OCI-LY3 (cell line): ENCODE data around the gene GPR183.

Source experiments
- H2AFZ ChIP-seq: fragments of 200-600, 300-600 bp; shearing (Covaris generic); 2 replicates; pipeline ENCODE4 v1.6.0; 2014; ENCODE audit warnings: antibody characterized with exemption, low read depth, low read length
- H3K27ac ChIP-seq: fragments of 200-600, 300-600 bp; sonication (generic); 2 replicates; pipeline ENCODE4 v1.5.1; 2014; ENCODE audit warnings: mild to moderate bottlenecking, low read length, moderate library complexity, mixed read lengths
- H3K27me3 ChIP-seq: fragments of 200-600, 300-600 bp; sonication (generic); 2 replicates; pipeline ENCODE4 v1.6.1; 2014; ENCODE audit warnings: low read depth, low read length, mixed read lengths
- H3K36me3 ChIP-seq: fragments of 200-600, 300-600 bp; sonication (generic); replicated peaks from 2 replicates; pipeline ENCODE3; 2014; ENCODE audit warnings: low read depth, low read length, mixed read lengths
- H3K4me1 ChIP-seq: fragments of 300-600, 200-600 bp; sonication (generic); 2 replicates; pipeline ENCODE4 v1.6.1; 2014; ENCODE audit warnings: low read length, mixed read lengths
- H3K4me2 ChIP-seq: fragments of 200-600, 300-600 bp; sonication (generic); 2 replicates; pipeline ENCODE4 v1.6.1; 2014; ENCODE audit warnings: low read length, mixed read lengths
- H3K4me3 ChIP-seq: fragments of 300-600, 200-600 bp; sonication (generic); 2 replicates; pipeline ENCODE4 v1.5.1; 2014; ENCODE audit warnings: antibody characterized with exemption, mild to moderate bottlenecking, low read length, moderate library complexity
- H3K79me2 ChIP-seq: fragments of 300-600, 200-600 bp; shearing (Covaris generic); 2 replicates; pipeline ENCODE4 v1.6.1; 2014; ENCODE audit warnings: mild to moderate bottlenecking, low read length, mixed read lengths
- H3K9ac ChIP-seq: fragments of 300-600, 200-600 bp; shearing (Covaris generic); 2 replicates; pipeline ENCODE4 v1.6.0; 2014; ENCODE audit warnings: mild to moderate bottlenecking, low read length, moderate library complexity
- H3K9me3 ChIP-seq: fragments of 200-600, 300-600 bp; shearing (Covaris generic); 2 replicates; pipeline ENCODE4 v1.6.1; 2014; ENCODE audit warnings: low read length, mixed read lengths; ENCODE audit not compliant: insufficient read depth
- H4K20me1 ChIP-seq: fragments of 200-600, 300-600 bp; sonication (generic); 2 replicates; pipeline ENCODE4 v1.6.1; 2016; ENCODE audit warnings: low read length, mixed read lengths; ENCODE audit not compliant: insufficient read depth
- EZH2phosphoT487 ChIP-seq: fragments of 200-600 bp; shearing (Covaris generic); IDR thresholded peaks from 2 replicates; pipeline ENCODE4 v1.6.1; 2018; ENCODE audit warnings: antibody characterized with exemption, mixed run types, low read depth
- TF ChIP-seq, protein P1 (sequence below): fragments of 200-600, 300-600 bp; sonication (generic); IDR thresholded peaks from 2 replicates; pipeline ENCODE4 v1.5.1; 2014; ENCODE audit warnings: antibody characterized with exemption, low read length, low read depth

The GPR183 gene, protein sequence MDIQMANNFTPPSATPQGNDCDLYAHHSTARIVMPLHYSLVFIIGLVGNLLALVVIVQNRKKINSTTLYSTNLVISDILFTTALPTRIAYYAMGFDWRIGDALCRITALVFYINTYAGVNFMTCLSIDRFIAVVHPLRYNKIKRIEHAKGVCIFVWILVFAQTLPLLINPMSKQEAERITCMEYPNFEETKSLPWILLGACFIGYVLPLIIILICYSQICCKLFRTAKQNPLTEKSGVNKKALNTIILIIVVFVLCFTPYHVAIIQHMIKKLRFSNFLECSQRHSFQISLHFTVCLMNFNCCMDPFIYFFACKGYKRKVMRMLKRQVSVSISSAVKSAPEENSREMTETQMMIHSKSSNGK

DNA sequence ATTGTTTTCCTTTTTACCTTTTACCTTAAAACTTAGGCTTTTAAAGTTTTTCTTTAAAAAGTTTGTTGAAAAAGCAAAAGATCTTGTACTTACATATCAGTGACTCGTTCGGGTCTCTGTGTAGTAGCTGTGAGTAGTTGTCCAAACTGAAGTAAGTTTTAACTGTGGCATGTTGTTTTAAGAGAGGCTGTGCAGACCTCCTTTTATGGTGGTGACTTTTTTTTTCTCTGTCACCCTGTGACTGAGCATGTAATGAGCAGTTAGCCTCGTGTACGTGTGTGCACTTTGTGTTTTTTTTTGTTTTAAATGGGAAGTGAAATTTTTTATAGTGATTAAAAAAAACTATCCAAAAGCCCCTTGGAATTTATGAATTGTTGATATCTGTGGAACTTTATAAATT, at the start of gene GPR183:
Gene GPR183 (minus strand): TSS at position 153 of the 400 bp plus-strand sequence. CDS start 11,254 bp downstream, outside the sequence.
- Histone ChIP-seq H4K20me1 (peaks cover 34% of the 10 kb centered on the region), H3K27me3 (no peaks in the 10 kb centered on the region; the same call in 1 of the 2 replicates), H3K9ac (peak within 1 kb of the TSS; percentile 79), H3K4me1 (peaks cover 79% of the 10 kb centered on the region), H3K9me3 (peaks cover 6% of the 10 kb centered on the region), H3K4me2 (peak within 1 kb of the TSS; percentile 86), H3K27ac (peak within 1 kb of the TSS; percentile 68), H3K4me3 (peak within 1 kb of the TSS; percentile 84), H3K36me3 (peaks cover 53% of the 10 kb centered on the region), H2AFZ (no peak within 1 kb of the TSS), H3K79me2 (peaks cover 59% of the 10 kb centered on the region)
- no peak for TF ChIP-seq EZH2phosphoT487
- TF ChIP-seq, protein P1, sequence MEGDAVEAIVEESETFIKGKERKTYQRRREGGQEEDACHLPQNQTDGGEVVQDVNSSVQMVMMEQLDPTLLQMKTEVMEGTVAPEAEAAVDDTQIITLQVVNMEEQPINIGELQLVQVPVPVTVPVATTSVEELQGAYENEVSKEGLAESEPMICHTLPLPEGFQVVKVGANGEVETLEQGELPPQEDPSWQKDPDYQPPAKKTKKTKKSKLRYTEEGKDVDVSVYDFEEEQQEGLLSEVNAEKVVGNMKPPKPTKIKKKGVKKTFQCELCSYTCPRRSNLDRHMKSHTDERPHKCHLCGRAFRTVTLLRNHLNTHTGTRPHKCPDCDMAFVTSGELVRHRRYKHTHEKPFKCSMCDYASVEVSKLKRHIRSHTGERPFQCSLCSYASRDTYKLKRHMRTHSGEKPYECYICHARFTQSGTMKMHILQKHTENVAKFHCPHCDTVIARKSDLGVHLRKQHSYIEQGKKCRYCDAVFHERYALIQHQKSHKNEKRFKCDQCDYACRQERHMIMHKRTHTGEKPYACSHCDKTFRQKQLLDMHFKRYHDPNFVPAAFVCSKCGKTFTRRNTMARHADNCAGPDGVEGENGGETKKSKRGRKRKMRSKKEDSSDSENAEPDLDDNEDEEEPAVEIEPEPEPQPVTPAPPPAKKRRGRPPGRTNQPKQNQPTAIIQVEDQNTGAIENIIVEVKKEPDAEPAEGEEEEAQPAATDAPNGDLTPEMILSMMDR, result no peak

DNA sequence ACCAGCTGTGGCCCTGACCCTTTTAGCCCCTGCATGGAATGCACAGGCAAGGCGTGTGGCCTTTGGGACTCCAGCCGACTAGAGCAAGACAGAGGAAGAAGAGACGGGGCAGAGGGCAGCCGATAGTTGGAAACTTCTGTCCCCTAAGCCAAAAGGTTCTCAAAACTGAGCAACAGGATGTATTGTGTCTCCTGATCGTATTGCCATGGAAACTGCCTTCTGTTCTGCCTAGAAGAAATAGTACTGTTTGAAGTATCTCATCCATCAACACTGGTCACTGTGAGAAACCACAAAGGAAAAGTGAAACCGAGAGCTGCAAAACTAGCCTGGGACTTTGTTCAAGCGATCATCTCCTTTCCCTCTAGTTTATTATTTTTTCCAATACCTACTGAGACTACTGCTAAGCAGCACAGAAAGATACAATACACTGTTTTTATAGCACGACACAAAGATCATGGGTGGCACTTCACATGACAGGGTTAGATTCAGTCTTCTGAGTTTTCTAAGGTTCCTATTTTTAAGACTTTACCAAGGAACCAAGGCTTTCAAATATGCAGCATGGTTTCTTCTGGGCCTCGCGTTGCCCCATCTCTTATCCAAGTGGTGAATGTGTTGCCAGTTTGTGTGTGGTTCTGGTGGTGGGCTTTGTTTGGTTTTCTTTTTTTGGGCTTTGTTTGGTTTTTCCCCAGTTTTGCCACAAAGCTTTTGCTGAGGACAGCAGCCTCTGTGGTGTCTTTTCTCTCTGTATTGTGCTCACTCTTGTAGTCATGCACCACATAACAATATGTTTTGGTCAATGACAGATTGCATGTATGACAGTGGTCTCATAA, 49.3 kb upstream of the GPR183 start:
- TF ChIP-seq, protein P1, result no peak
- no peak for TF ChIP-seq EZH2phosphoT487
- H3K27ac ChIP-seq, result peak overlapping the region; percentile 95
- peak overlapping the region; percentile 71 for H3K9ac ChIP-seq
- no peak overlapping the region for H2AFZ ChIP-seq
- H3K4me3 ChIP-seq, result peak overlapping the region; percentile 42
- H3K27me3 ChIP-seq, result no peaks in the 10 kb centered on the region
- peak overlapping the region; percentile 92 for H3K4me2 ChIP-seq
- no peaks in the 10 kb centered on the region for H4K20me1 ChIP-seq
- peaks cover 68% of the 10 kb centered on the region for H3K4me1 ChIP-seq
- no peaks in the 10 kb centered on the region for H3K36me3 ChIP-seq
- no peaks in the 10 kb centered on the region for H3K9me3 ChIP-seq
- peaks cover 3% of the 10 kb centered on the region; the same call in 1 of the 2 replicates for H3K79me2 ChIP-seq

DNA sequence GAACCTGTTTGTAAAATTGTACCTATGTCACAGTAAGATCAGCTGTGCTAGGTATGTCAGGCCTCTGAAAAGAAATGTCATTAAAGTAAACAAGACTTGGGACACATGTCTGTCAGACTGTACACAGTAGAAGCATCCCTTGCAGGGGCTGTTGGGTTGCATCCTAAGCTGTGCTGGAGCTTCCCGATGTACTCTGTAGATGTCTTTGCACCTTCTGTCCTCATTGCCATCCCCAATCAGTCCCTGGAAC, 48.7 kb upstream of the GPR183 start:
- Histone ChIP-seq H3K27ac (peak overlapping the region; percentile 95), H3K36me3 (no peaks in the 10 kb centered on the region), H3K9ac (peak overlapping the region; percentile 71), H3K27me3 (no peaks in the 10 kb centered on the region), H4K20me1 (no peaks in the 10 kb centered on the region), H3K4me3 (peak overlapping the region; percentile 42), H3K79me2 (peaks cover 3% of the 10 kb centered on the region; the same call in 1 of the 2 replicates), H3K9me3 (no peaks in the 10 kb centered on the region), H3K4me1 (peaks cover 73% of the 10 kb centered on the region), H2AFZ (no peak overlapping the region), H3K4me2 (peak overlapping the region; percentile 92)
- TF ChIP-seq, protein P1, result no peak
- no peak for TF ChIP-seq EZH2phosphoT487
